GM19328 (cell line): ENCODE results near the gene TTF2.

Source experiments
- ATAC-seq: cut with Tn5 transposase; IDR thresholded peaks from one replicate; pipeline ENCODE4 v1.9.1; 2021; ENCODE audit warnings: mild to moderate bottlenecking, moderate library complexity; ENCODE audit not compliant: unreplicated experiment

The TTF2 gene

GRCh38 chr1:117045644-117046043 lies 14.5 kb upstream of the TTF2 start:
- no peak for ATAC-seq

- no peak for ATAC-seq
Observed at GRCh38 chr1:117046781-117047180, 13.3 kb upstream of the TTF2 start.

GRCh38 chr1:117047271-117047670 lies 12.9 kb upstream of the TTF2 start:
- no peak for ATAC-seq

GRCh38 chr1:117049857-117050256 lies 10.3 kb upstream of the TTF2 start:
- no peak for ATAC-seq

- peak; percentile 52 for ATAC-seq
Observed at GRCh38 chr1:117051224-117052064, 8.7 kb upstream of the TTF2 start.

GRCh38 chr1:117054068-117054467 lies 6.1 kb upstream of the TTF2 start:
- ATAC-seq = no peak

GRCh38 chr1:117058810-117059209 lies 1.3 kb upstream of the TTF2 start:
- no peak for ATAC-seq

- ATAC-seq = peak; percentile 31
Observed at GRCh38 chr1:117059334-117059677, 820 bp upstream of the TTF2 start.

- ATAC-seq = peak; percentile 2
Observed at GRCh38 chr1:117060441-117061317, 553 bp downstream of the TTF2 start.

- ATAC-seq = no peak
Observed at GRCh38 chr1:117061986-117062415, 1.9 kb downstream of the TTF2 start.

GRCh38 chr1:117066367-117066766 lies 6.2 kb downstream of the TTF2 start:
- ATAC-seq = no peak

GRCh38 chr1:117067533-117068370 lies 7.6 kb downstream of the TTF2 start:
- peak; percentile 67 for ATAC-seq

- ATAC-seq = no peak
Observed at GRCh38 chr1:117068580-117068979, 8.5 kb downstream of the TTF2 start.

GRCh38 chr1:117069220-117069844 lies 9.2 kb downstream of the TTF2 start:
- ATAC-seq = no peak

GRCh38 chr1:117070124-117070523 lies 10.0 kb downstream of the TTF2 start:
- no peak for ATAC-seq

GRCh38 chr1:117076648-117077047 lies 16.5 kb downstream of the TTF2 start:
- no peak for ATAC-seq

GRCh38 chr1:117077267-117077666 lies 17.1 kb downstream of the TTF2 start:
- no peak for ATAC-seq

GRCh38 chr1:117079737-117080136 lies 19.6 kb downstream of the TTF2 start:
- no peak for ATAC-seq

GRCh38 chr1:117084231-117084630 lies 24.1 kb downstream of the TTF2 start:
- ATAC-seq = no peak

GRCh38 chr1:117087686-117088085 lies 27.6 kb downstream of the TTF2 start:
- ATAC-seq = no peak

GRCh38 chr1:117089996-117090395 lies 29.9 kb downstream of the TTF2 start:
- ATAC-seq = no peak
